Measurements from ENCODE around the gene ATF6B. TPM values are rescaled to one million over a fixed set of nuclear protein-coding genes. Genes with fewer than 3 reads are reported as not detected.

The ATF6B gene
- total RNA-seq, 2 donors from 2014 or later: 54.5 to 60.3 TPM

DNA sequence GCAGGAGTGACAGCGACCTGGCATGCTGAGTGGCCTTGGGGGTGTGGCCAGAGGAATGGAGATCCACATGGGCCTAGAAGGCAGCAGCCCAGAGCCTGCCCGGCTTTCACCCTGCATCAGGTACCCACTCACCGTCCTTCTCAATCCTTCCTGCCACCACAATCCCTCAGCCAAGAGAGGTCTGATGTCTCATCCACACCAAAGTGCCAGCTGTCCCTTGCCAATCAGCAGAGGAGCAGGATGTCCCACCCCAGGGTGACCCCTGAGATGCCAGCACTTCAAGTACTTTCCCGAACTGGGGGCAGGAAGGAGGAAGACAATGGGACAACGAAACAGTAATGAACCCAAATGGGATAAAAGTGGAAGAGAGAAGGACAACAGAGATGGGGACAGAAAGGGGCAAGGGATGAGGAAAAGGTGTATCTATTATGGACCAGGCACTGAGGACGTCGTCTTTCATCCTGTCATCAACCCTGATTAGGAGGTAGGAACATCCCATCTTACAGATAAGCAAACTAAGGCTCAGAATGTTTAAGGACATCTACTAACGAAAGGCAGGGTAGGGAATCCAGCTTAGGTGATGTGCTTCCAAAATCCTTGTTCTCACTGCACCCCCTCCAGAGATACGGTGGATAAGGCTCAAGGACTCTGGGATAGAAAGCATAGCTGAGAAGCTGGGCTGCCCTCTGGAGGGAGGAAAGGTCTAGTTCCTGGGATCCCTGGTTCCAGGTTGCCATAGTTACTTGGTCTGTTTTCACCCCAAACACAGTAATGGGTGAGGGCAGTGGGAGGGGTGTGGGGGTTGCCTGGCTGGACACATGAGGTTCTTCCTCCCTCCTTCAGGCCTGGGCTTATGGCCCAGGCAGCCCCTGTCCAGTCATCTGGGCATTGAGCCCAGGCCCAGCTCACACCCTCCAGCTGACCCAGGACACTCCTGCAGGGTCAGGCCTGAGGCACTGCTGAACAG is 14.4 kb downstream of the ATF6B start:
- Mint-ChIP-seq H3K4me1 (peaks cover 5% of the 10 kb centered on the region), H3K4me3 (no peak overlapping the region), H3K27ac (peak overlapping the region; percentile 48), H3K27me3 (ENCODE audit: insufficient read depth) (peaks cover 9% of the 10 kb centered on the region), H3K36me3 (ENCODE audit: low read depth) (peaks cover 28% of the 10 kb centered on the region), H3K9me3 (no peaks in the 10 kb centered on the region)
- Histone ChIP-seq H3K36me3 (ENCODE audit: control insufficient read depth, insufficient read depth, low read length) (peaks cover 37% of the 10 kb centered on the region), H3K9ac (ENCODE audit: extremely low read depth, low read length, poor library complexity, severe bottlenecking) (no peak overlapping the region), H3K9me3 (ENCODE audit: control insufficient read depth, low read length) (no peaks in the 10 kb centered on the region), H3K27ac (ENCODE audit: low read depth, low read length) (no peak overlapping the region), H3K4me1 (ENCODE audit: control insufficient read depth, insufficient read depth, low read length) (peaks cover under 1% of the 10 kb centered on the region), H3K4me3 (ENCODE audit: low read length) (no peak overlapping the region), H3K27me3 (ENCODE audit: control insufficient read depth, insufficient read depth, low read length, poor library complexity, severe bottlenecking) (peaks cover 5% of the 10 kb centered on the region)
- WGBS, 2 experiments (ENCODE audit: insufficient coverage in 1 of 2, insufficient read length in 1 of 2): 87 to 97% methylated on average over 5 to 9 of the region's 9 CpGs
- TF ChIP-seq, protein P1, sequence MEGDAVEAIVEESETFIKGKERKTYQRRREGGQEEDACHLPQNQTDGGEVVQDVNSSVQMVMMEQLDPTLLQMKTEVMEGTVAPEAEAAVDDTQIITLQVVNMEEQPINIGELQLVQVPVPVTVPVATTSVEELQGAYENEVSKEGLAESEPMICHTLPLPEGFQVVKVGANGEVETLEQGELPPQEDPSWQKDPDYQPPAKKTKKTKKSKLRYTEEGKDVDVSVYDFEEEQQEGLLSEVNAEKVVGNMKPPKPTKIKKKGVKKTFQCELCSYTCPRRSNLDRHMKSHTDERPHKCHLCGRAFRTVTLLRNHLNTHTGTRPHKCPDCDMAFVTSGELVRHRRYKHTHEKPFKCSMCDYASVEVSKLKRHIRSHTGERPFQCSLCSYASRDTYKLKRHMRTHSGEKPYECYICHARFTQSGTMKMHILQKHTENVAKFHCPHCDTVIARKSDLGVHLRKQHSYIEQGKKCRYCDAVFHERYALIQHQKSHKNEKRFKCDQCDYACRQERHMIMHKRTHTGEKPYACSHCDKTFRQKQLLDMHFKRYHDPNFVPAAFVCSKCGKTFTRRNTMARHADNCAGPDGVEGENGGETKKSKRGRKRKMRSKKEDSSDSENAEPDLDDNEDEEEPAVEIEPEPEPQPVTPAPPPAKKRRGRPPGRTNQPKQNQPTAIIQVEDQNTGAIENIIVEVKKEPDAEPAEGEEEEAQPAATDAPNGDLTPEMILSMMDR (conservative IDR thresholded peaks at IDR 0.05): peak; percentile 48
- DNase-seq: peak; percentile 83

DNA sequence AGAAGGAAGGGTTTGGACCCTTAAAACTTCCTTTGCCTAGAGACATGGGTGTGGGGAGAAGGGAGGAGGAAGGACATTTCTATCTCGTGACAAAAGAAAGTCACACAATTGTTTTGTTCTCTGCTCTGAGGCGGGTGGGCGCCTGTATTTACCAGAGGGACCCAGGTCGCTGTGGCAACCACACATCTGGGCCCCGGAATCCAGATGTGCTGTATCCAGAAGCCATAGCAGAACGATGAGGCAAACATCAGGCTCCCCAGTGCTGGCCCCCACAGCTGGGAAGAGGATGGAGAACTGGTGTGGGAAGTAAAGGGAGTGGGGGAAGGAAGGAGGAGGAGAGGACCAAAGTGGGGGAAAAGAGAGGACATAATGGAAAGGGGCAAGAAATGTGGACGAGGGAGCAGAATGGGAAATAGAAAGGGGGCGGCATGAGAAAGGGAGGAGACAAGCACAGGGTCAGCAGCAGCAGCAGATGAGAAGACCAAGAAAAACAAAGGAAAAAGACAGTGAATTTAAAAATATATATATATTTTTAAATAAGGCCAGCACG is 15.5 kb downstream of the ATF6B start:
- no peak for DNase-seq
- Histone ChIP-seq H3K36me3 (ENCODE audit: control insufficient read depth, insufficient read depth, low read length) (peaks cover 25% of the 10 kb centered on the region), H3K27me3 (ENCODE audit: control insufficient read depth, insufficient read depth, low read length, poor library complexity, severe bottlenecking) (peaks cover 14% of the 10 kb centered on the region), H3K27ac (ENCODE audit: low read depth, low read length) (no peak overlapping the region), H3K4me1 (ENCODE audit: control insufficient read depth, insufficient read depth, low read length) (peaks cover 9% of the 10 kb centered on the region), H3K4me3 (ENCODE audit: low read length) (no peak overlapping the region), H3K9ac (ENCODE audit: extremely low read depth, low read length, poor library complexity, severe bottlenecking) (no peak overlapping the region), H3K9me3 (ENCODE audit: control insufficient read depth, low read length) (no peaks in the 10 kb centered on the region)
- Mint-ChIP-seq H3K9me3 (no peaks in the 10 kb centered on the region), H3K4me3 (no peak overlapping the region), H3K4me1 (peaks cover 16% of the 10 kb centered on the region), H3K27me3 (ENCODE audit: insufficient read depth) (peaks cover 18% of the 10 kb centered on the region), H3K36me3 (ENCODE audit: low read depth) (peaks cover 24% of the 10 kb centered on the region), H3K27ac (no peak overlapping the region)
- 73 to 88% methylated on average over 8 to 9 of the region's 9 CpGs for WGBS, 2 experiments (ENCODE audit: insufficient coverage in 1 of 2, insufficient read length in 1 of 2)
- TF ChIP-seq, protein P1 (conservative IDR thresholded peaks at IDR 0.05): no peak

DNA sequence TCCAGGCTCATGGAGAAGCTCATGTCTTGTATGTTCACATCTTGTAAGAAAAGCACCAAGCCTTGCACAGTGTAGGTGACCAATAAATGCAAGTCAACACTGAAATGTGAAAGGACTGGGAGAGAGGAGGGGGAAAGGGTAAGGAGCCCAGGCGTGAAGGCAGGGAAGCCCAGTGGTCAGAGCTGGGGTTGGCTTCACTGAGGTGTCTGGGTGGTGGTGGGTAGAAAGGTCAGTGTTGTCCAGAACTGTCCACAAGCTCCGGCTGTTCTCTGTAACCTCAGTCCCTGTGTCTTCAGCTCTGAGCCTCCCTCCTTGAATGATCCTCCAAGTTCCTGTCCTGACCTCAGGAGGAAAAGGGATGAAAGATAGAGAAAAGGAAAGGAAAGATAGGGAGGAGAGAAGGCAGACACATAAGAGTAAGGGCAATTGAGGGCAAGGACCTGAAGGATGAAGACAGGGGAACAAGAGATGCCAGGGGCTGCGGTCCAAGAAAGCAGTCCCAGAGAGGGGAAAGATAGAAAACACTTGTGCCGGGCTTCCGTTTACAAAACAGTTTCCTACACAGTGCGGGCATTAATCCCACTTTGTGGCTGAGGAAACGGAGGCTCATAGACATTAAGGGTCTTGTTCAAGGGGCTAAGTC is 16.5 kb downstream of the ATF6B start:
- no peaks in the 10 kb centered on the region for H3K9me3 ChIP-seq (ENCODE audit: control insufficient read depth, low read length)
- peaks cover 9% of the 10 kb centered on the region for H3K4me1 ChIP-seq (ENCODE audit: control insufficient read depth, insufficient read depth, low read length)
- Mint-ChIP-seq H3K36me3 (ENCODE audit: low read depth) (peaks cover 18% of the 10 kb centered on the region), H3K9me3 (no peaks in the 10 kb centered on the region), H3K27ac (no peak overlapping the region), H3K4me1 (peaks cover 16% of the 10 kb centered on the region), H3K27me3 (ENCODE audit: insufficient read depth) (peaks cover 27% of the 10 kb centered on the region), H3K4me3 (no peak overlapping the region)
- peaks cover 16% of the 10 kb centered on the region for H3K36me3 ChIP-seq (ENCODE audit: control insufficient read depth, insufficient read depth, low read length)
- no peak overlapping the region for H3K4me3 ChIP-seq (ENCODE audit: low read length)
- DNase-seq: no peak
- no peak overlapping the region for H3K27ac ChIP-seq (ENCODE audit: low read depth, low read length)
- H3K27me3 ChIP-seq (ENCODE audit: control insufficient read depth, insufficient read depth, low read length, poor library complexity, severe bottlenecking): peaks cover 24% of the 10 kb centered on the region
- 90 to 100% methylated on average over 2 to 7 of the region's 7 CpGs for WGBS, 2 experiments (ENCODE audit: insufficient coverage in 1 of 2, insufficient read length in 1 of 2)
- H3K9ac ChIP-seq (ENCODE audit: extremely low read depth, low read length, poor library complexity, severe bottlenecking): no peak overlapping the region
- TF ChIP-seq, protein P1 (conservative IDR thresholded peaks at IDR 0.05): no peak
